NB4 (cell line): ENCODE results near the gene IRX6.

Experiments
- DNase-seq: peaks from one replicate; pipeline ENCODE4 v3.0.0; 2010; ENCODE audit warnings: low read depth
- H3K4me3 ChIP-seq: one replicate; pipeline ENCODE4 v1.5.1; 2011; ENCODE audit warnings: mild to moderate bottlenecking, low read depth, low read length, moderate library complexity
- MYC ChIP-seq: IDR thresholded peaks from 2 replicates; pipeline ENCODE4 v1.6.1; 2011; ENCODE audit warnings: low read depth, low read length
- POLR2A ChIP-seq: IDR thresholded peaks from 2 replicates; pipeline ENCODE4 v1.6.1; 2011; ENCODE audit warnings: mild to moderate bottlenecking; ENCODE audit not compliant: insufficient read length; ENCODE audit errors: extremely low read depth
- TF ChIP-seq, protein P1 (sequence below): IDR thresholded peaks from 2 replicates; pipeline ENCODE4 v1.6.1; 2011; ENCODE audit warnings: low read depth, low read length
- TF ChIP-seq, protein P2 (sequence below): IDR thresholded peaks from one replicate; pipeline ENCODE4 v1.5.1; 2012; ENCODE audit warnings: low read depth, low read length

IRX6 gene

GRCh38 chr16:55323637-55324271 lies at the start of gene IRX6:
IRX6 (plus strand) TSS chr16:55324203; CDS start chr16:55325092, 889 bp downstream.
- TF ChIP-seq, protein P1, sequence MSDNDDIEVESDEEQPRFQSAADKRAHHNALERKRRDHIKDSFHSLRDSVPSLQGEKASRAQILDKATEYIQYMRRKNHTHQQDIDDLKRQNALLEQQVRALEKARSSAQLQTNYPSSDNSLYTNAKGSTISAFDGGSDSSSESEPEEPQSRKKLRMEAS: no peak
- TF ChIP-seq, protein P2, sequence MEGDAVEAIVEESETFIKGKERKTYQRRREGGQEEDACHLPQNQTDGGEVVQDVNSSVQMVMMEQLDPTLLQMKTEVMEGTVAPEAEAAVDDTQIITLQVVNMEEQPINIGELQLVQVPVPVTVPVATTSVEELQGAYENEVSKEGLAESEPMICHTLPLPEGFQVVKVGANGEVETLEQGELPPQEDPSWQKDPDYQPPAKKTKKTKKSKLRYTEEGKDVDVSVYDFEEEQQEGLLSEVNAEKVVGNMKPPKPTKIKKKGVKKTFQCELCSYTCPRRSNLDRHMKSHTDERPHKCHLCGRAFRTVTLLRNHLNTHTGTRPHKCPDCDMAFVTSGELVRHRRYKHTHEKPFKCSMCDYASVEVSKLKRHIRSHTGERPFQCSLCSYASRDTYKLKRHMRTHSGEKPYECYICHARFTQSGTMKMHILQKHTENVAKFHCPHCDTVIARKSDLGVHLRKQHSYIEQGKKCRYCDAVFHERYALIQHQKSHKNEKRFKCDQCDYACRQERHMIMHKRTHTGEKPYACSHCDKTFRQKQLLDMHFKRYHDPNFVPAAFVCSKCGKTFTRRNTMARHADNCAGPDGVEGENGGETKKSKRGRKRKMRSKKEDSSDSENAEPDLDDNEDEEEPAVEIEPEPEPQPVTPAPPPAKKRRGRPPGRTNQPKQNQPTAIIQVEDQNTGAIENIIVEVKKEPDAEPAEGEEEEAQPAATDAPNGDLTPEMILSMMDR: peak; percentile 36
- TF ChIP-seq POLR2A: no peak
- no peak within 1 kb of the TSS for H3K4me3 ChIP-seq
- DNase-seq: no peak

GRCh38 chr16:55274391-55274790 lies 49.6 kb upstream of the IRX6 start:
- DNase-seq: peak; percentile 17
- TF ChIP-seq POLR2A: no peak
- no peak for TF ChIP-seq MYC
- TF ChIP-seq, protein P1: no peak
- TF ChIP-seq, protein P2: no peak
- no peak overlapping the region for H3K4me3 ChIP-seq

DNA sequence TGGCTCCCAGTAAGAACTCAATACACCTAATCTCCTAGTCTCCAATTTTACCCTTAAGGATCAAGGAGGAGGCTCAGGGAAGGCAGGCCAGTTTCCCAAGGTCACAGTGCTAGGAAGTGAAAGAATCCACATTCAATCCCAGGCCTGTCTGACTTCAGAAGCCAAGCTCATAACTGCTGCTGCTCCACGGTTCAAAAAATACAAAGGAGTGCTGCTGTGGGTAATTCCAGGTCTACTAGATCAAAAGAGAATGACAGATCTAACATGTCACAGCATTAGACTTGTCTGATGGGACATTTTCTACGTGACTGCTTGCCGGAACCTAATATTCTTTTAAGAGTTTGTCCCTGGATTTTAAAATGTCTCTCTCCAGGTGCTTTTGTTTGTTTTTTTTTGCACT lies 48.8 kb upstream of the IRX6 start:
- no peak for TF ChIP-seq MYC
- no peak for TF ChIP-seq POLR2A
- TF ChIP-seq, protein P2: no peak
- TF ChIP-seq, protein P1: no peak
- no peak for DNase-seq
- H3K4me3 ChIP-seq: no peak overlapping the region

GRCh38 chr16:55275869-55276268 lies 48.1 kb upstream of the IRX6 start:
- DNase-seq: no peak
- H3K4me3 ChIP-seq: no peak overlapping the region
- TF ChIP-seq, protein P1: no peak
- TF ChIP-seq, protein P2: no peak
- TF ChIP-seq MYC: no peak
- TF ChIP-seq POLR2A: no peak

GRCh38 chr16:55277536-55277935 lies 46.5 kb upstream of the IRX6 start:
- TF ChIP-seq MYC (no peak), POLR2A (no peak)
- TF ChIP-seq, protein P1: no peak
- TF ChIP-seq, protein P2: no peak
- no peak overlapping the region for H3K4me3 ChIP-seq
- DNase-seq: no peak
